Testis (tissue), 3 donors: ENCODE results near the gene ADSL. TPM values are rescaled to one million over a fixed set of nuclear protein-coding genes. Genes with fewer than 3 reads are reported as not detected.

Source experiments
- DNase-seq: peaks from one replicate; pipeline ENCODE4 v3.0.0-alpha.2; 2019
- H3K27ac ChIP-seq, 2 donors: fragments of 200-600 bp; sonication (generic); one replicate each; pipeline ENCODE4 v1.5.1; 2019
- H3K27me3 ChIP-seq: fragments of 200-600 bp; sonication (generic); one replicate; pipeline ENCODE4 v1.5.1; 2019
- H3K36me3 ChIP-seq: fragments of 200-600 bp; sonication (generic); one replicate; pipeline ENCODE4 v1.5.1; 2017; ENCODE audit warnings: low read depth; ENCODE audit errors: missing control alignments
- H3K4me1 ChIP-seq: fragments of 200-600 bp; sonication (generic); one replicate; pipeline ENCODE4 v1.5.1; 2019
- H3K4me3 ChIP-seq, 2 donors: fragments of 200-600 bp; sonication (generic); one replicate each; pipeline ENCODE4 v1.5.1; 2017 to 2019
- H3K9me3 ChIP-seq: fragments of 200-600 bp; sonication (generic); one replicate; pipeline ENCODE4 v1.5.1; 2017
- CTCF ChIP-seq, 3 experiments: fragments of 450-650 bp in 2 of 3; fragments of 200-600 bp in 1 of 3; sonication (generic) in 1 of 3; IDR thresholded peaks; one replicate each; pipeline ENCODE4 v1.5.1; 2016 to 2019; ENCODE audit warnings: antibody characterized with exemption in 3 of 3, mild to moderate bottlenecking in 2 of 3, moderate library complexity in 1 of 3
- POLR2A ChIP-seq: fragments of 450-650 bp; IDR thresholded peaks from one replicate; pipeline ENCODE4 v1.6.1; 2017; ENCODE audit warnings: antibody characterized with exemption, mild to moderate bottlenecking, moderate library complexity
- WGBS, 2 donors: methylation state at CpG; one replicate each; pipeline ENCODE4 v1.1.5; 2018; 5-methylcytosine and 5-hydroxymethylcytosine counted together
- intact Hi-C: fragments of 100-400 bp; cut with DNase I; formaldehyde crosslinking; loops from one replicate; pipeline ENCODE4 v1.15.1; 2023; ENCODE audit warnings: low total_unique reads
- polyA plus RNA-seq: library from polyadenylated mRNA; stranded (reverse); fragments of 350-450 nt; fragmentation: Illumina TruSeq; extraction: RNeasy Lipid Tissue Mini Kit (QIAGEN cat#74804); gene quantifications from one replicate; pipeline ENCODE4 v1.2.3, GENCODE V29; 2014; ENCODE audit warnings: low read depth, low replicate concordance; ENCODE audit not compliant: insufficient read depth
- total RNA-seq, 2 donors: library from RNA; depleted of rRNA; stranded (reverse); fragments of >200 nt; gene quantifications; one replicate each; pipeline ENCODE4 v1.2.3, GENCODE V29; 2016

The ADSL gene
- total and polyA plus RNA-seq, 3 donors from 2014 or later: 72.4 to 102 (median 78.9) TPM

- no peak overlapping the region for H3K27ac ChIP-seq
- TF ChIP-seq CTCF (IDR thresholded peaks at IDR 0.05) (no peak), POLR2A (no peak)
- no peaks in the 10 kb centered on the region for H3K36me3 ChIP-seq
- no peak overlapping the region for H3K4me3 ChIP-seq
- intact Hi-C loops: no loop called here
- DNase-seq: no peak
- no peaks in the 10 kb centered on the region for H3K9me3 ChIP-seq
- H3K4me1 ChIP-seq: no peaks in the 10 kb centered on the region
- no peaks in the 10 kb centered on the region for H3K27me3 ChIP-seq
- WGBS, 2 donors: 64 to 72% methylated on average over 2 of the region's 2 CpGs
These were observed 11.4 kb upstream of the ADSL start for GRCh38 chr22:40334899-40335298.

- no peak for DNase-seq
- intact Hi-C loops: no loop called here
- H3K27ac ChIP-seq: no peak overlapping the region
- no peaks in the 10 kb centered on the region for H3K27me3 ChIP-seq
- H3K36me3 ChIP-seq: no peaks in the 10 kb centered on the region
- TF ChIP-seq POLR2A: no peak
- TF ChIP-seq CTCF (IDR thresholded peaks at IDR 0.05): no peak
- 67 to 73% methylated on average over 2 of the region's 2 CpGs for WGBS, 2 donors
- no peaks in the 10 kb centered on the region for H3K4me1 ChIP-seq
- H3K4me3 ChIP-seq: no peak overlapping the region
- no peaks in the 10 kb centered on the region for H3K9me3 ChIP-seq
These were observed 10.9 kb upstream of the ADSL start for GRCh38 chr22:40335358-40335757.

- 86 to 92% methylated on average over 5 of the region's 5 CpGs for WGBS, 2 donors
- H3K36me3 ChIP-seq: no peaks in the 10 kb centered on the region
- no peak for DNase-seq
- intact Hi-C loops: loop anchor here (10.0 kb wide), 1 partner anchor 295 kb away; no protein-coding TSS in a partner anchor
- no peaks in the 10 kb centered on the region for H3K9me3 ChIP-seq
- no peaks in the 10 kb centered on the region for H3K4me1 ChIP-seq
- H3K4me3 ChIP-seq: no peak overlapping the region
- H3K27me3 ChIP-seq: no peaks in the 10 kb centered on the region
- TF ChIP-seq POLR2A (no peak), CTCF (IDR thresholded peaks at IDR 0.05) (no peak)
- no peak overlapping the region for H3K27ac ChIP-seq
These were observed 6.3 kb upstream of the ADSL start for GRCh38 chr22:40340044-40340443.

- H3K4me1 ChIP-seq: no peaks in the 10 kb centered on the region
- no peaks in the 10 kb centered on the region for H3K27me3 ChIP-seq
- intact Hi-C loops: loop anchor here (10.0 kb wide), 1 partner anchor 297 kb away; no protein-coding TSS in a partner anchor
- no peaks in the 10 kb centered on the region for H3K36me3 ChIP-seq
- H3K9me3 ChIP-seq: no peaks in the 10 kb centered on the region
- DNase-seq: no peak
- TF ChIP-seq CTCF (IDR thresholded peaks at IDR 0.05) (no peak), POLR2A (no peak)
- H3K4me3 ChIP-seq: no peak overlapping the region
- WGBS, 2 donors: 64 to 65% methylated on average over 4 of the region's 4 CpGs
- H3K27ac ChIP-seq: no peak overlapping the region
These were observed 4.7 kb upstream of the ADSL start for GRCh38 chr22:40341604-40342003.

- no peak overlapping the region for H3K27ac ChIP-seq
- TF ChIP-seq CTCF (IDR thresholded peaks at IDR 0.05): no peak
- TF ChIP-seq POLR2A: no peak
- H3K4me3 ChIP-seq: no peak overlapping the region
- 60 to 63% methylated on average over 9 of the region's 9 CpGs for WGBS, 2 donors
- H3K36me3 ChIP-seq: no peaks in the 10 kb centered on the region
- H3K27me3 ChIP-seq: no peaks in the 10 kb centered on the region
- intact Hi-C loops: loop anchor here (10.0 kb wide), 1 partner anchor 298 kb away; no protein-coding TSS in a partner anchor
- no peaks in the 10 kb centered on the region for H3K9me3 ChIP-seq
- no peak for DNase-seq
- H3K4me1 ChIP-seq: peaks cover 4% of the 10 kb centered on the region
These were observed 3.8 kb upstream of the ADSL start for GRCh38 chr22:40342521-40342920.
